K562 (cell line): ENCODE measurements around the gene CEP68. TPM values are rescaled to one million over a fixed set of nuclear protein-coding genes. Genes with fewer than 3 reads are reported as not detected.

Experiments used
- ATAC-seq: fragments of 200-7000 bp; cut with Tn5 transposase; 3 replicates; pipeline ENCODE4 v1.9.1; 2020; ENCODE audit warnings: moderate library complexity
- BruUV-seq: library from RNA; stranded (reverse); fragments of 400-500 nt; replicated peaks from 2 replicates; lab custom pipeline; 2021; lab: Mats Ljungman, UMichigan
- CTCF ChIA-PET: fragments of 300-600 bp; formaldehyde crosslinking; extraction: SDS; loops from one replicate; lab custom pipeline; 2021; ENCODE audit warnings: low intra/inter-chr PET ratio; lab: Yijun Ruan, JAX
- POLR2A ChIA-PET: fragments of 300-600, 350-650 bp; sonication (Branson Sonifier 250); formaldehyde crosslinking; extraction: SDS; loops from one replicate; lab custom pipeline; 2021; ENCODE audit warnings: antibody characterized with exemption, inconsistent platforms; lab: Yijun Ruan, JAX
- DNase-seq, 4 experiments: peaks; one replicate each; pipeline versions ENCODE4 v3.0.0 to v3.0.0-alpha.2; 2011 to 2018; ENCODE audit warnings: low spot score in 3 of 4, mixed read lengths in 3 of 4; ENCODE audit errors: extremely low read depth in 1 of 4
- FAIRE-seq: peaks from 2 replicates; lab custom pipeline; 2011; peaks lifted over from hg19 to GRCh38; lab: Jason Lieb, UNC
- H2AFZ ChIP-seq: 2 replicates; pipeline ENCODE4 v1.6.0; 2011; ENCODE audit warnings: low read depth, low read length, control low read depth, inconsistent platforms
- H3K27ac ChIP-seq: fragments of 200-600 bp; 3 replicates; pipeline ENCODE4 v1.8.0; 2011; ENCODE audit warnings: low read depth, mild to moderate bottlenecking, control low read depth, inconsistent platforms, low read length, moderate library complexity, mixed read lengths; ENCODE audit errors: extremely low read depth
- H3K27me3 ChIP-seq, 2 experiments: fragments of 300-600 bp in 1 of 2; 2 replicates in 1 of 2; 3 replicates in 1 of 2; pipeline versions ENCODE4 v1.6.0 to v1.8.0; 2011; ENCODE audit warnings: inconsistent platforms in 2 of 2, low read length in 2 of 2, mild to moderate bottlenecking in 1 of 2, mixed read lengths in 1 of 2, moderate library complexity in 1 of 2; ENCODE audit not compliant: control insufficient read depth in 2 of 2, insufficient read depth in 2 of 2
- H3K36me3 ChIP-seq: fragments of 300-600 bp; 3 replicates; pipeline ENCODE4 v1.8.0; 2011; ENCODE audit warnings: mild to moderate bottlenecking, low read length, inconsistent platforms; ENCODE audit not compliant: control insufficient read depth, insufficient read depth
- H3K4me1 ChIP-seq, 2 experiments: fragments of 200-600 bp in 1 of 2; replicated peaks in 1 of 2; 2 replicates in 1 of 2; 3 replicates in 1 of 2; pipeline versions ENCODE4 v1.5.1 to v1.8.0; 2011; ENCODE audit warnings: inconsistent platforms in 2 of 2, low read length in 2 of 2, mild to moderate bottlenecking in 1 of 2, mixed read lengths in 1 of 2, moderate library complexity in 1 of 2; ENCODE audit not compliant: control insufficient read depth in 2 of 2, insufficient read depth in 2 of 2
- H3K4me2 ChIP-seq: 2 replicates; pipeline ENCODE4 v1.6.1; 2011; ENCODE audit warnings: low read length, control low read depth, inconsistent platforms, mixed read lengths; ENCODE audit not compliant: insufficient read depth
- H3K4me3 ChIP-seq: fragments of 200-600 bp; sonication (generic), shearing (Covaris generic); 2 replicates; pipeline ENCODE4 v1.5.1; 2016; ENCODE audit warnings: control low read depth, inconsistent platforms
- H3K79me2 ChIP-seq: fragments of 200-600 bp; 3 replicates; pipeline ENCODE4 v1.8.0; 2011; ENCODE audit warnings: low read length, inconsistent platforms; ENCODE audit not compliant: control insufficient read depth, insufficient read depth
- H3K9ac ChIP-seq, 2 experiments: 2 replicates each; pipeline versions ENCODE4 v1.6.0 to v1.6.1; 2011; ENCODE audit warnings: low read depth in 2 of 2, low read length in 2 of 2, control low read depth in 1 of 2, inconsistent platforms in 1 of 2, mild to moderate bottlenecking in 1 of 2, mixed read lengths in 1 of 2; ENCODE audit not compliant: insufficient read depth in 1 of 2
- H3K9me1 ChIP-seq: one replicate; pipeline ENCODE4 v1.6.0; 2011; ENCODE audit warnings: inconsistent platforms, mild to moderate bottlenecking, low read length, moderate library complexity; ENCODE audit not compliant: control insufficient read depth, insufficient read depth
- H3K9me3 ChIP-seq: replicated peaks from 2 replicates; pipeline ENCODE4 v1.5.1; 2011; ENCODE audit warnings: low read depth, low read length, inconsistent platforms; ENCODE audit not compliant: control insufficient read depth, insufficient read depth
- H4K20me1 ChIP-seq: replicated peaks from 2 replicates; pipeline ENCODE4 v1.6.1; 2011; ENCODE audit warnings: low read length, inconsistent platforms, mixed read lengths; ENCODE audit not compliant: control insufficient read depth, insufficient read depth
- BCOR ChIP-seq: fragments of 450-650 bp; IDR thresholded peaks from 2 replicates; pipeline ENCODE4 v1.6.1; 2016
- CHD4 ChIP-seq: fragments of 200-600 bp; sonication (generic); IDR thresholded peaks from 3 replicates; pipeline ENCODE4 v1.6.1; 2012; ENCODE audit warnings: low read depth, mild to moderate bottlenecking, mixed read lengths, low read length, inconsistent platforms; ENCODE audit not compliant: insufficient read depth, insufficient replicate concordance, poor library complexity, severe bottlenecking
- DPF2 ChIP-seq: fragments of 450-650 bp; IDR thresholded peaks from 2 replicates; pipeline ENCODE4 v1.6.1; 2016
- ELF1 ChIP-seq: fragments of 200-800 bp; sonication (Bioruptor generic); IDR thresholded peaks from 2 replicates; pipeline ENCODE4 v1.6.1; 2016; ENCODE audit warnings: missing genetic modification characterization, missing compliant biosample characterization
- FOXK2 ChIP-seq, 2 experiments: fragments of 450-650 bp; IDR thresholded peaks in 1 of 2; conservative IDR thresholded peaks in 1 of 2; 2 replicates each; pipeline ENCODE4 v1.6.1; 2016; ENCODE audit warnings: low read depth in 2 of 2, mild to moderate bottlenecking in 1 of 2
- LCOR ChIP-seq: sonication (generic); formaldehyde crosslinking; IDR thresholded peaks from 2 replicates; pipeline ENCODE4 v1.8.0; 2022; ENCODE audit warnings: mild to moderate bottlenecking, missing genetic modification reagents
- MAFF ChIP-seq: IDR thresholded peaks from 2 replicates; pipeline ENCODE4 v1.6.1; 2012; ENCODE audit warnings: low read length, improper control_type of control experiment
- MEIS2 ChIP-seq: fragments of 450-650 bp; IDR thresholded peaks from 2 replicates; pipeline ENCODE4 v1.6.1; 2014; ENCODE audit warnings: mild to moderate bottlenecking; ENCODE audit not compliant: partially characterized antibody
- NBN ChIP-seq: fragments of 450-650 bp; IDR thresholded peaks from 2 replicates; pipeline ENCODE4 v1.6.1; 2016; ENCODE audit warnings: low read depth, mild to moderate bottlenecking
- RBM17 ChIP-seq: fragments of 200-400 bp; formaldehyde crosslinking; IDR thresholded peaks from 2 replicates; pipeline ENCODE4 v1.6.1; 2017; ENCODE audit warnings: low read depth, mild to moderate bottlenecking, low read length, borderline replicate concordance
- TCF7 ChIP-seq: sonication (generic); IDR thresholded peaks from 2 replicates; pipeline ENCODE4 v1.6.1; 2016; ENCODE audit warnings: antibody characterized with exemption, borderline replicate concordance
- WGBS: fragments of 100-300 bp; shearing (Covaris generic); methylation state at CpG from one replicate; pipeline ENCODE4 v1.1.6; 2016; ENCODE audit warnings: low coverage, mixed read lengths; ENCODE audit not compliant: insufficient coverage; ENCODE audit errors: missing lambda C conversion rate; 5-methylcytosine and 5-hydroxymethylcytosine counted together
- in situ Hi-C: fragments of 300-500 bp; cut with MboI; formaldehyde crosslinking; loops from 4 replicates; pipeline ENCODE4 v1.15.0; 2018; ENCODE audit warnings: inconsistent platforms, mixed read lengths
- intact Hi-C: fragments of 100-400 bp; cut with micrococcal nuclease; formaldehyde crosslinking; loops from 2 replicates; pipeline ENCODE4 v1.14.2; 2022
- polyA plus RNA-seq, 8 experiments: library from polyadenylated mRNA; depleted of rRNA in 4 of 8; stranded (reverse) in 5 of 8; unstranded in 3 of 8; fragments of >200 nt; fragmentation: Nextera tagmentation in 2 of 8; fragmentation: Illumina TruSeq in 1 of 8; extraction: Ambion mirVana in 2 of 8; extraction: Trizol in 1 of 8; gene quantifications; 2 replicates each; pipeline versions ENCODE4 v1.2.1 to v1.2.3, GENCODE V29; 2011 to 2014; ENCODE audit warnings: inconsistent platforms in 1 of 8, missing spikeins in 1 of 8
- total RNA-seq, 7 experiments: library from RNA; depleted of rRNA in 6 of 7; stranded (reverse); fragments of >200 nt in 6 of 7; fragmentation: Illumina TruSeq in 2 of 7; extraction: Trizol in 2 of 7; gene quantifications; 2 replicates each; pipeline versions ENCODE4 v1.2.1 to v1.2.3, GENCODE V29; 2011 to 2021; ENCODE audit warnings: low replicate concordance in 1 of 7

The CEP68 gene
- total and polyA plus RNA-seq, 9 of the 15 experiments (the other 6 are each of a cell fraction or from before 2014, with no cell fraction given), result 1.4 to 8.5 (median 5.2) TPM

DNA sequence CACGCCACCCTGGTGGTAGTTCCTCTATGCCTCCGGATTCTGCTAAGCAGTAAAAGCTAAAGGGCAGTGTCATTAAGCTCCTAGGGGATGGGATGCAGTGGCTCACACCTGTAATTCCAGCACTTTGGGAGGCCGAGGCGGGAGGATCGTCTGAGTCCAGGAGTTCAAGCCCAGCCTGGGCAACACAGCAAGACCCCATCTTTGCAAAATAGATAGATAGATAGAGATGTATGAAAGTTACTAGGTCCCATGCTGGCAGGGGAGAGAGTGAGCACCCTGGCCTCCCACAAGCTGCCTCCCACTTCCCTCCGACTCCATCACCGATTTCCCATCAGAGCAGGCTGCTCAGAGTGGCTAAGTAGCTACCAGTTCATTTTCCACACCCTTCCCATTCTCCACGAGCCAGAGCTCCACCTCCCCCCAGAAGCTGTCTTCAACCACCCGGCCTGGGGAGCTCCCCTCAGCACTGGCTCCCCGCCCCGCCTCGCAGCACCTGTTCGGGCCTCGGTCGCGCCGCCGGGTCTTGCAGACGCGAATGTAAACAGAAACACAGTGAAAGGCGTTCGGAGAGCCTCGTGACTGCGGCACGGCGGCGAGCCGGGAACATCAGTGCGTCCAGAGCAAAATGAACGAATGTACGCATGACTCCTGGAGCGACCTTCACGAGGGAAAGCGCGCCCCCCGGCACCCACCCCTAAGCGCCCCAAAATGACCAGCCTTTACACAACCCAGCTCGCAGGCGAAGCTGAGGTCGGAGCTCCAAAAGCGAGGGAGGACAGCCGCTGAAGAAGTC is 598 bp upstream of the CEP68 start (continued):
- TF ChIP-seq FOXK2 (conservative IDR thresholded peaks at IDR 0.05 in 1 of 2, IDR thresholded peaks at IDR 0.05 in 1 of 2; ENCODE audit: low read depth in 2 of 2) (peak; percentile 93 to 96), BCOR (peak; percentile 80)

DNA sequence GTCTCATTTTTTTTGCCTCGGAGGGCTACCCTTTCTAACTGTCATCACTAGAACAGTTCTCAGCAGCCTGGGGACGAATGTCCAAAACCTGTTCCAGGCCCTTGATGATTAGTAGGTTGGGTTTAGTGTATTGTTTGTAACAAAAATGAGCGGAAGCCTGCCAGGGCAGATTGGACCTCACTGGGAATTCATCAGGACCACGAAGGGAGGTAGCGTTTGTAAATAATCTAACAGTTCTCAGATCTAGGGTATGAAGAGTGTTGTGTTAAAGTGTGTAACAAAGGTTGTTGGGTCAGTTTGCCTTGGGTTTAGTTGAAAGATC is 799 bp downstream of the CEP68 start:
- in situ Hi-C loops (no loop called here), intact Hi-C loops (loop anchor here (2.0 kb wide), 2 partner anchors 68 to 172 kb away; partner anchors contain the start of gene SLC1A4)
- 0% methylated on average over 4 of the region's 5 CpGs for WGBS
- Histone ChIP-seq H2AFZ (peak overlapping the region; percentile 95), H3K9ac (peak overlapping the region; percentile 64 to 94), H3K36me3 (no peaks in the 10 kb centered on the region; the same call in 2 of the 3 replicates), H3K9me1 (no peaks in the 10 kb centered on the region), H3K4me3 (peak overlapping the region; percentile 73), H3K4me1 (peaks cover 12 to 33% of the 10 kb centered on the region in 2 experiments; a peak in 4 of 5 replicates), H3K27me3 (no peaks in the 10 kb centered on the region), H3K4me2 (peak overlapping the region; percentile 81), H3K9me3 (no peaks in the 10 kb centered on the region), H3K79me2 (peaks cover 24% of the 10 kb centered on the region), H3K27ac (peak overlapping the region; percentile 81), H4K20me1 (peaks cover 10% of the 10 kb centered on the region)
- FAIRE-seq (peak; percentile 85), DNase-seq (no peak), ATAC-seq (no peak)
- ChIA-PET POLR2A (interaction anchor here (0.6 to 2.3 kb wide), 12 partner anchors 10 to 404 kb away, joined by 3 to 9 read pairs (median 4); partner anchors contain the start of genes RAB1A and SERTAD2), CTCF (no interaction called here)
- BruUV-seq, result no TSS peak
- no peak for TF ChIP-seq MAFF
- TF ChIP-seq MEIS2, result peak; percentile 62
- TF ChIP-seq CHD4, result no peak
- peak; percentile 77; the same call in 1 of the 2 replicates for TF ChIP-seq DPF2
- TF ChIP-seq ELF1 (tag), result no peak
- TF ChIP-seq RBM17, result no peak
- TF ChIP-seq TCF7, result no peak
- TF ChIP-seq LCOR (CRISPR knock-in tag), result 0 out of 2 replicates have a peak, but pooled peaks have one; percentile 52
- TF ChIP-seq NBN, result 0 out of 2 replicates have a peak, but pooled peaks have one; percentile 30
